IMR-90 (cell line): ENCODE results near the gene AURKA. TPM values are rescaled to one million over a fixed set of nuclear protein-coding genes. Genes with fewer than 3 reads are reported as not detected.

Experiments used
- ATAC-seq: fragments of 200-7000 bp; cut with Tn5 transposase; 2 replicates; pipeline ENCODE4 v1.9.1; 2020; ENCODE audit warnings: low read depth, mild to moderate bottlenecking, moderate library complexity
- BruUV-seq: library from RNA; stranded (reverse); fragments of 400-500 nt; replicated peaks from 2 replicates; lab custom pipeline; 2021; lab: Mats Ljungman, UMichigan
- CTCF ChIA-PET: fragments of 300-600 bp; formaldehyde crosslinking; extraction: SDS; loops from one replicate; lab custom pipeline; 2021; ENCODE audit warnings: antibody characterized with exemption; lab: Yijun Ruan, JAX
- POLR2A ChIA-PET: fragments of 300-600 bp; sonication (Branson Sonifier 250); formaldehyde crosslinking; loops from one replicate; lab custom pipeline; 2022; ENCODE audit warnings: antibody characterized with exemption; ENCODE audit not compliant: unreplicated experiment; lab: Charles Lee
- DNase-seq: peaks from one replicate; pipeline ENCODE4 v3.0.0; 2013
- H2AFZ ChIP-seq: replicated peaks from 2 replicates; pipeline ENCODE3; 2013; ENCODE audit warnings: low read length, mild to moderate bottlenecking; ENCODE audit not compliant: poor library complexity
- H2AK5ac ChIP-seq: 2 replicates; pipeline ENCODE4 v1.6.1; 2013; ENCODE audit warnings: low read depth, low read length, inconsistent platforms
- H2AK9ac ChIP-seq: replicated peaks from 2 replicates; pipeline ENCODE3; 2013; ENCODE audit warnings: mild to moderate bottlenecking, low read depth, low read length, moderate library complexity; ENCODE audit not compliant: poor library complexity
- H2BK120ac ChIP-seq: 2 replicates; pipeline ENCODE4 v1.6.1; 2013; ENCODE audit warnings: low read depth, low read length, inconsistent platforms
- H2BK15ac ChIP-seq: 3 replicates; pipeline ENCODE4 v1.6.1; 2013; ENCODE audit warnings: low read depth, low read length, inconsistent platforms
- H2BK20ac ChIP-seq: 2 replicates; pipeline ENCODE4 v1.6.1; 2013; ENCODE audit warnings: low read depth, mild to moderate bottlenecking, inconsistent platforms, low read length, moderate library complexity
- H2BK5ac ChIP-seq: 2 replicates; pipeline ENCODE4 v1.6.1; 2013; ENCODE audit warnings: mild to moderate bottlenecking, low read depth, low read length, inconsistent platforms; ENCODE audit not compliant: poor library complexity, severe bottlenecking
- H3K14ac ChIP-seq: replicated peaks from 2 replicates; pipeline ENCODE4 v1.6.1; 2013; ENCODE audit warnings: low read depth, low read length, inconsistent platforms
- H3K18ac ChIP-seq: 2 replicates; pipeline ENCODE4 v1.6.1; 2013; ENCODE audit warnings: low read depth, low read length, control low read depth
- H3K23ac ChIP-seq: 2 replicates; pipeline ENCODE4 v1.6.1; 2013; ENCODE audit warnings: low read depth, low read length, inconsistent platforms
- H3K27ac ChIP-seq: 2 replicates; pipeline ENCODE4 v1.5.1; 2013; ENCODE audit warnings: mild to moderate bottlenecking, control low read depth, low read length; ENCODE audit not compliant: insufficient read depth
- H3K27me3 ChIP-seq: 2 replicates; pipeline ENCODE4 v1.6.1; 2013; ENCODE audit warnings: low read length; ENCODE audit not compliant: control insufficient read depth, insufficient read depth
- H3K36me3 ChIP-seq: 2 replicates; pipeline ENCODE4 v1.6.1; 2013; ENCODE audit warnings: low read length, mixed read lengths; ENCODE audit not compliant: control insufficient read depth, insufficient read depth
- H3K4ac ChIP-seq: 2 replicates; pipeline ENCODE4 v1.6.1; 2013; ENCODE audit warnings: low read depth, low read length, inconsistent platforms
- H3K4me1 ChIP-seq: 2 replicates; pipeline ENCODE4 v1.6.1; 2013; ENCODE audit warnings: low read length, mixed read lengths; ENCODE audit not compliant: control insufficient read depth, insufficient read depth
- H3K4me2 ChIP-seq: 2 replicates; pipeline ENCODE4 v1.6.1; 2013; ENCODE audit warnings: low read depth, mild to moderate bottlenecking, control low read depth, low read length, moderate library complexity
- H3K4me3 ChIP-seq: 2 replicates; pipeline ENCODE4 v1.5.1; 2013; ENCODE audit warnings: low read depth, mild to moderate bottlenecking, control low read depth, low read length, moderate library complexity; ENCODE audit not compliant: insufficient read depth
- H3K56ac ChIP-seq: 2 replicates; pipeline ENCODE4 v1.6.1; 2013; ENCODE audit warnings: low read length, inconsistent platforms; ENCODE audit not compliant: insufficient read depth; ENCODE audit errors: extremely low read depth
- H3K79me1 ChIP-seq, 2 experiments: 2 replicates each; pipeline ENCODE4 v1.6.1; 2013; ENCODE audit warnings: low read length in 2 of 2, inconsistent platforms in 1 of 2, low read depth in 1 of 2
- H3K9ac ChIP-seq: 2 replicates; pipeline ENCODE4 v1.6.1; 2013; ENCODE audit warnings: low read depth, low read length, control low read depth
- H3K9me1 ChIP-seq: 2 replicates; pipeline ENCODE4 v1.6.1; 2013; ENCODE audit warnings: low read length, inconsistent platforms; ENCODE audit not compliant: insufficient read depth
- H3K9me3 ChIP-seq: 2 replicates; pipeline ENCODE4 v1.6.1; 2013; ENCODE audit warnings: low read length; ENCODE audit not compliant: control insufficient read depth, insufficient read depth
- H4K20me1 ChIP-seq: 2 replicates; pipeline ENCODE4 v1.6.1; 2013; ENCODE audit warnings: low read length, inconsistent platforms; ENCODE audit not compliant: insufficient read depth
- H4K5ac ChIP-seq: 2 replicates; pipeline ENCODE4 v1.6.1; 2013; ENCODE audit warnings: mild to moderate bottlenecking, low read depth, low read length, control low read depth
- H4K8ac ChIP-seq, 2 experiments: 2 replicates each; pipeline ENCODE4 v1.6.1; 2013; ENCODE audit warnings: low read depth in 2 of 2, low read length in 2 of 2, control low read depth in 1 of 2, inconsistent platforms in 1 of 2
- H4K91ac ChIP-seq: 2 replicates; pipeline ENCODE4 v1.6.1; 2013; ENCODE audit warnings: low read depth, low read length, inconsistent platforms; ENCODE audit not compliant: insufficient read depth
- BHLHE40 ChIP-seq: fragments of 150-350 bp; IDR thresholded peaks from 2 replicates; pipeline ENCODE4 v1.6.1; 2016; ENCODE audit warnings: mild to moderate bottlenecking, low read depth, low read length
- CEBPB ChIP-seq: IDR thresholded peaks from 2 replicates; pipeline ENCODE4 v1.6.1; 2012; ENCODE audit warnings: low read depth, low read length, improper control_type of control experiment
- CHD1 ChIP-seq: IDR thresholded peaks from 2 replicates; pipeline ENCODE4 v1.6.1; 2012; ENCODE audit warnings: low read depth, low read length, improper control_type of control experiment
- CTCF ChIP-seq: conservative IDR thresholded peaks from 2 replicates; pipeline ENCODE4 v1.5.1; 2012; ENCODE audit warnings: mild to moderate bottlenecking, low read depth, low read length, improper control_type of control experiment
- NFE2L2 ChIP-seq: fragments of 150-350 bp; IDR thresholded peaks from 2 replicates; pipeline ENCODE4 v1.6.1; 2016; ENCODE audit warnings: low read depth, mild to moderate bottlenecking, low read length
- RCOR1 ChIP-seq: IDR thresholded peaks from 2 replicates; pipeline ENCODE4 v1.6.1; 2012; ENCODE audit warnings: mild to moderate bottlenecking, low read length, improper control_type of control experiment; ENCODE audit not compliant: insufficient replicate concordance
- SMC3 ChIP-seq: fragments of 150-350 bp; IDR thresholded peaks from 2 replicates; pipeline ENCODE4 v1.6.1; 2016; ENCODE audit warnings: low read depth, mild to moderate bottlenecking, antibody characterized with exemption, low read length, moderate library complexity
- WGBS, 2 experiments: methylation state at CpG; one replicate each; pipeline versions ENCODE4 v1.1.5 to v1.1.7; 2013; ENCODE audit warnings: missing lambda C conversion rate in 2 of 2; ENCODE audit not compliant: insufficient read length in 1 of 2; ENCODE audit errors: extremely low coverage in 2 of 2; 5-methylcytosine and 5-hydroxymethylcytosine counted together
- dilution Hi-C: fragments of 300-500 bp; cut with HindIII; formaldehyde crosslinking; loops from one replicate; pipeline ENCODE4 v1.14.3; 2018; ENCODE audit warnings: low sequenced_read_pairs; ENCODE audit not compliant: unreplicated experiment
- in situ Hi-C: fragments of 300-500 bp; cut with MboI; formaldehyde crosslinking; loops from 3 replicates; pipeline ENCODE4 v1.14.3; 2019; ENCODE audit warnings: low sequenced_read_pairs, inconsistent platforms, mixed read lengths
- intact Hi-C: fragments of 100-400 bp; cut with micrococcal nuclease; formaldehyde crosslinking; loops from 2 replicates; pipeline ENCODE4 v1.10.0; 2022
- polyA plus RNA-seq, 3 experiments: library from polyadenylated mRNA; depleted of rRNA; stranded (reverse); fragments of >200 nt; gene quantifications; 2 replicates each; pipeline ENCODE4 v1.2.3, GENCODE V29; 2012; ENCODE audit warnings: low replicate concordance in 1 of 3
- total RNA-seq: library from RNA; depleted of rRNA; stranded (reverse); fragments of >200 nt; gene quantifications from 2 replicates; pipeline ENCODE4 v1.2.3, GENCODE V29; 2012

AURKA gene
- total and polyA plus RNA-seq, 2 of the 4 experiments (the other 2 are of a cell fraction), result 68.0 to 83.3 TPM

GRCh38 chr20:56376331-56376730 lies 15.7 kb downstream of the AURKA start:
- H3K18ac ChIP-seq, result no peak overlapping the region
- no peak overlapping the region for H3K23ac ChIP-seq
- POLR2A ChIA-PET, result no interaction called here
- no TSS peak for BruUV-seq
- peaks cover 14% of the 10 kb centered on the region for H3K36me3 ChIP-seq
- H4K5ac ChIP-seq, result no peak overlapping the region; the same call in 1 of the 2 replicates
- no peak overlapping the region for H3K14ac ChIP-seq
- CTCF ChIA-PET, result no interaction called here
- no peak overlapping the region for H2BK15ac ChIP-seq
- H3K27me3 ChIP-seq, result no peaks in the 10 kb centered on the region
- no peaks in the 10 kb centered on the region; the same call in 1 of the 2 replicates for H3K4me1 ChIP-seq
- no peak overlapping the region for H2BK120ac ChIP-seq
- no peak for ATAC-seq
- in situ Hi-C loops (loop anchor here (25.0 kb wide), 1 partner anchor 986 kb away; the partner anchor contains the start of gene RAE1), dilution Hi-C loops (no loop called here), intact Hi-C loops (no loop called here)
- H3K56ac ChIP-seq, result no peak overlapping the region
- peaks cover 9% of the 10 kb centered on the region for H3K9me1 ChIP-seq
- H2BK20ac ChIP-seq, result no peak overlapping the region
- no peak overlapping the region for H4K91ac ChIP-seq
- no peak overlapping the region for H2AFZ ChIP-seq
- H3K9me3 ChIP-seq, result no peaks in the 10 kb centered on the region
- TF ChIP-seq CTCF (no peak), RCOR1 (no peak), CEBPB (no peak), CHD1 (no peak), NFE2L2 (no peak), BHLHE40 (no peak), SMC3 (no peak)
- H3K79me1 ChIP-seq, result peaks cover 52 to 69% of the 10 kb centered on the region in 2 experiments
- no peaks in the 10 kb centered on the region for H4K20me1 ChIP-seq
- H2AK5ac ChIP-seq, result no peak overlapping the region
- no peak for DNase-seq
- H2BK5ac ChIP-seq, result no peak overlapping the region
- no peak overlapping the region; the same call in 1 of the 2 replicates for H3K4me2 ChIP-seq
- H4K8ac ChIP-seq, result no peak overlapping the region
- no peak overlapping the region for H3K4me3 ChIP-seq
- 80% methylated on average over 1 of the region's 2 CpGs; no CpG with 5 or more reads in 1 of the 2 experiments for WGBS, 2 experiments
- H2AK9ac ChIP-seq, result no peak overlapping the region
- H3K4ac ChIP-seq, result no peak overlapping the region
- H3K9ac ChIP-seq, result no peak overlapping the region
- H3K27ac ChIP-seq, result no peak overlapping the region
